Upper lobe of left lung (tissue), 6 donors: ENCODE data around the gene SIRPB2. TPM values are rescaled to one million over a fixed set of nuclear protein-coding genes. Genes with fewer than 3 reads are reported as not detected.

ENCODE experiments used
- ATAC-seq, 2 donors: fragments of 200-7000 bp; cut with Tn5 transposase; one replicate each; pipeline ENCODE4 v1.9.1; 2022; ENCODE audit warnings: mild to moderate bottlenecking in 2 of 2, moderate library complexity in 2 of 2; ENCODE audit not compliant: low FRiP score in 2 of 2
- DNase-seq, 2 donors: peaks; one replicate each; pipeline ENCODE4 v3.0.0-alpha.2; 2019 to 2020
- H3K27ac ChIP-seq, 4 donors: fragments of 200-600 bp; sonication (generic); one replicate each; pipeline ENCODE4 v1.5.1; 2016 to 2019
- H3K27me3 ChIP-seq, 4 donors: fragments of 200-600 bp; sonication (generic); one replicate each; pipeline ENCODE4 v1.5.1; 2017 to 2019
- H3K36me3 ChIP-seq, 4 donors: fragments of 200-600 bp; sonication (generic); one replicate each; pipeline ENCODE4 v1.5.1; 2016 to 2019
- H3K4me1 ChIP-seq, 4 donors: fragments of 200-600 bp; sonication (generic); one replicate each; pipeline ENCODE4 v1.5.1; 2018 to 2019
- H3K4me3 ChIP-seq, 4 donors: fragments of 200-600 bp; sonication (generic); one replicate each; pipeline ENCODE4 v1.5.1; 2017 to 2019; ENCODE audit warnings: mild to moderate bottlenecking in 2 of 4, moderate library complexity in 1 of 4
- H3K9me3 ChIP-seq, 4 donors: fragments of 200-600 bp; sonication (generic); one replicate each; pipeline ENCODE4 v1.5.1; 2018 to 2019
- CTCF ChIP-seq, 6 experiments: fragments of 450-650 bp in 4 of 6; fragments of 200-600 bp in 2 of 6; sonication (generic) in 2 of 6; IDR thresholded peaks; one replicate each; pipeline ENCODE4 v1.5.1; 2016 to 2019; ENCODE audit warnings: antibody characterized with exemption in 6 of 6
- EP300 ChIP-seq, 4 donors: sonication (generic); formaldehyde crosslinking; IDR thresholded peaks; one replicate each; pipeline ENCODE4 v1.5.1; 2017; ENCODE audit warnings: antibody characterized with exemption in 4 of 4, control low read depth in 2 of 4
- POLR2A ChIP-seq, 4 donors: fragments of 450-650 bp; IDR thresholded peaks; one replicate each; pipeline ENCODE4 v1.5.1; 2016 to 2017; ENCODE audit warnings: antibody characterized with exemption in 4 of 4, mild to moderate bottlenecking in 2 of 4
- POLR2AphosphoS5 ChIP-seq, 2 donors: sonication (generic); formaldehyde crosslinking; IDR thresholded peaks; one replicate each; pipeline ENCODE4 v1.5.1; 2017; ENCODE audit warnings: antibody characterized with exemption in 2 of 2
- WGBS, 2 donors: methylation state at CpG; one replicate each; pipeline ENCODE4 v1.1.5; 2017 to 2018; 5-methylcytosine and 5-hydroxymethylcytosine counted together
- total RNA-seq, 6 donors: library from RNA; depleted of rRNA in 4 of 6; stranded (reverse); fragments of >200 nt in 4 of 6; gene quantifications; one replicate each; pipeline versions ENCODE4 v1.1.0 to v1.2.1, GENCODE V29; 2016 to 2021
- donor health status: DM: no; HTN: no; CAD: no; lungs with moderate emphysema.
- donor health status: DM: no; HTN: yes; CAD: no; lungs with severe emphysema.

The SIRPB2 gene
- total RNA-seq, 6 donors from 2014 or later = 12.1 to 59.7 (median 23.8) TPM

- DNase-seq (no peak), ATAC-seq (no peak)
- TF ChIP-seq POLR2A (IDR thresholded peaks at IDR 0.05) = no peak
- TF ChIP-seq CTCF (IDR thresholded peaks at IDR 0.05) = no peak
- no peak for TF ChIP-seq POLR2AphosphoS5 (IDR thresholded peaks at IDR 0.05)
- TF ChIP-seq EP300 (IDR thresholded peaks at IDR 0.05) = no peak
- Histone ChIP-seq H3K9me3 (no peaks in the 10 kb centered on the region), H3K27me3 (no peaks in the 10 kb centered on the region), H3K4me3 (no peak overlapping the region), H3K36me3 (peaks cover 0 to 2% (median 0%) of the 10 kb centered on the region in 4 donors), H3K27ac (no peak overlapping the region), H3K4me1 (peaks cover 0 to 6% (median 3%) of the 10 kb centered on the region in 4 donors)
- 78 to 100% methylated on average over 2 to 4 of the region's 4 CpGs for WGBS, 2 donors
Measured at GRCh38 chr20:1474817-1475603, 16.2 kb downstream of the SIRPB2 start.

GRCh38 chr20:1474325-1474724 is 16.9 kb downstream of the SIRPB2 start:
- ATAC-seq (no peak), DNase-seq (no peak)
- TF ChIP-seq POLR2AphosphoS5 (IDR thresholded peaks at IDR 0.05) = no peak
- no peak for TF ChIP-seq POLR2A (IDR thresholded peaks at IDR 0.05)
- no peak for TF ChIP-seq EP300 (IDR thresholded peaks at IDR 0.05)
- Histone ChIP-seq H3K36me3 (no peaks in the 10 kb centered on the region), H3K4me3 (no peak overlapping the region), H3K27ac (no peak overlapping the region), H3K27me3 (no peaks in the 10 kb centered on the region), H3K9me3 (no peaks in the 10 kb centered on the region), H3K4me1 (peaks cover 3 to 13% (median 9%) of the 10 kb centered on the region in 4 donors)
- 95 to 97% methylated on average over 8 of the region's 8 CpGs for whole genome bisulfite sequencing, 2 donors

GRCh38 chr20:1473246-1474220 is 17.7 kb downstream of the SIRPB2 start:
- Histone ChIP-seq H3K27me3 (no peaks in the 10 kb centered on the region), H3K27ac (peak overlapping the region in 1 of 4 donors; percentile 30), H3K4me1 (peaks cover 10 to 20% (median 11%) of the 10 kb centered on the region in 4 donors), H3K4me3 (no peak overlapping the region), H3K9me3 (no peaks in the 10 kb centered on the region), H3K36me3 (no peaks in the 10 kb centered on the region)
- 87 to 89% methylated on average over 13 of the region's 13 CpGs for WGBS, 2 donors
- TF ChIP-seq POLR2AphosphoS5 (IDR thresholded peaks at IDR 0.05) (no peak), CTCF (IDR thresholded peaks at IDR 0.05) (no peak), POLR2A (IDR thresholded peaks at IDR 0.05) (no peak), EP300 (IDR thresholded peaks at IDR 0.05) (no peak)
- ATAC-seq (no peak), DNase-seq (peak in 1 of 2 donors; percentile 16)

- Histone ChIP-seq H3K9me3 (no peaks in the 10 kb centered on the region), H3K4me1 (peaks cover 10 to 23% (median 12%) of the 10 kb centered on the region in 4 donors), H3K4me3 (no peak overlapping the region), H3K27ac (peak overlapping the region in 1 of 4 donors; percentile 30), H3K36me3 (no peaks in the 10 kb centered on the region), H3K27me3 (no peaks in the 10 kb centered on the region)
- 63 to 76% methylated on average over 9 of the region's 9 CpGs for WGBS, 2 donors
- ATAC-seq (peak; percentile 17 to 34), DNase-seq (no peak)
- no peak for TF ChIP-seq EP300 (IDR thresholded peaks at IDR 0.05)
- no peak for TF ChIP-seq POLR2A (IDR thresholded peaks at IDR 0.05)
- TF ChIP-seq CTCF (IDR thresholded peaks at IDR 0.05) = no peak
- no peak for TF ChIP-seq POLR2AphosphoS5 (IDR thresholded peaks at IDR 0.05)
Measured at GRCh38 chr20:1472556-1473245, 18.5 kb downstream of the SIRPB2 start.
